Natural killer cell (primary cell): Measurements from ENCODE around the gene GPR157. TPM values are rescaled to one million over a fixed set of nuclear protein-coding genes. Genes with fewer than 3 reads are reported as not detected.

Source experiments
- ATAC-seq, 3 donors: fragments of 150-1000 bp in 2 of 3; fragments of 200-7000 bp in 1 of 3; cut with Tn5 transposase; 1 replicate in 1 of 3; 2 replicates in 2 of 3; pipeline ENCODE4 v1.10.0; 2021; ENCODE audit warnings: mild to moderate bottlenecking in 2 of 3, moderate library complexity in 2 of 3
- DNase-seq, 2 donors: peaks; one replicate each; pipeline versions ENCODE4 v3.0.0 to v3.0.0-alpha.2; 2013 to 2021; ENCODE audit warnings: mixed read lengths in 1 of 2
- H3K27ac ChIP-seq: one replicate; pipeline ENCODE4 v1.5.1; 2013; ENCODE audit warnings: mild to moderate bottlenecking, low read length
- H3K27me3 ChIP-seq: one replicate; pipeline ENCODE4 v1.6.1; 2013; ENCODE audit warnings: low read length; ENCODE audit not compliant: control insufficient read depth, insufficient read depth
- H3K36me3 ChIP-seq: one replicate; pipeline ENCODE4 v1.6.1; 2013; ENCODE audit warnings: low read length; ENCODE audit not compliant: control insufficient read depth, insufficient read depth
- H3K4me1 ChIP-seq: one replicate; pipeline ENCODE4 v1.6.1; 2013; ENCODE audit warnings: low read length; ENCODE audit not compliant: control insufficient read depth, insufficient read depth
- H3K4me3 ChIP-seq: one replicate; pipeline ENCODE4 v1.5.1; 2013; ENCODE audit warnings: low read length
- H3K9me3 ChIP-seq: one replicate; pipeline ENCODE4 v1.6.1; 2013; ENCODE audit warnings: low read length; ENCODE audit not compliant: control insufficient read depth, insufficient read depth
- H3K27ac Mint-ChIP-seq, 2 donors: one replicate each; pipeline ENCODE4 v1.8.0; 2022; ENCODE audit warnings: mild to moderate bottlenecking in 2 of 2, mixed read lengths in 2 of 2, moderate library complexity in 1 of 2
- H3K27me3 Mint-ChIP-seq, 2 donors: one replicate each; pipeline ENCODE4 v1.8.0; 2022; ENCODE audit warnings: low read depth in 2 of 2, mixed read lengths in 2 of 2
- H3K36me3 Mint-ChIP-seq: one replicate; pipeline ENCODE4 v1.8.0; 2022; ENCODE audit warnings: mixed read lengths
- H3K4me1 Mint-ChIP-seq, 2 donors: one replicate each; pipeline ENCODE4 v1.8.0; 2022; ENCODE audit warnings: mixed read lengths in 2 of 2
- H3K4me3 Mint-ChIP-seq: one replicate; pipeline ENCODE4 v1.8.0; 2022; ENCODE audit warnings: mild to moderate bottlenecking, moderate library complexity, mixed read lengths
- H3K9me3 Mint-ChIP-seq, 2 donors: one replicate each; pipeline ENCODE4 v1.8.0; 2022; ENCODE audit warnings: mixed read lengths in 2 of 2
- WGBS: methylation state at CpG from one replicate; pipeline ENCODE4 v1.1.7; 2013; ENCODE audit warnings: missing lambda C conversion rate; ENCODE audit not compliant: insufficient coverage; 5-methylcytosine and 5-hydroxymethylcytosine counted together
- intact Hi-C: fragments of 100-400 bp; cut with micrococcal nuclease; formaldehyde crosslinking; loops from one replicate; pipeline ENCODE4 v1.14.2; 2022
- total RNA-seq, 4 donors: library from RNA; stranded (reverse); fragments of 120-200 nt in 1 of 4; gene quantifications; one replicate each; pipeline versions ENCODE4 v1.2.3 to v1.2.4, GENCODE V29; 2013 to 2022
- TF ChIP-seq, protein P1 (sequence below): fragments of 200-600 bp; IDR thresholded peaks from one replicate; pipeline ENCODE4 v1.8.0; 2022; ENCODE audit warnings: antibody characterized with exemption

The GPR157 gene
- total RNA-seq, 3 donors from 2014 or later (not counting 1 experiment from before 2014, with no cell fraction given), result 1.00 to 1.2 (median 1.1) TPM

DNA sequence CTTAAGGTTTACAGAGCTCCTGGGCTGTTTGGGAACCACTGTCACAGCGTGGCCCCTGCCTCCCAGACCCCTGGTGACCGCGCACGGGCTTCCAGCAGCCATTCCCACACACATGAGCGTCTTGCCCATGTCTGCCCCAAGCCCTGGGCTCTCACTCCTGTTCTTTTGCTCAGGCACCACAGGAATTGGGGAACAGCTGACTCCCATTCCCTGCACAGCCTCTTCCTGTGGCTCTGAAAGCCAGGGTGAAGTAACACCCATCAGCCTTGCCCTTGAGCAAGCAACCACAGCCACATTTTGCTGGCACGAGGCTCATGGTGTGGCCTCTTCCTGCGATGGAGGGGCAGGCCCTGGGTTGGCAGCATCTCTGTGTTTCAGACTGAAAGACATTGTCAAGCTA lies 14.3 kb upstream of the GPR157 start:
- H3K36me3 ChIP-seq, result no peaks in the 10 kb centered on the region
- H3K36me3 Mint-ChIP-seq, result no peaks in the 10 kb centered on the region
- H3K27me3 Mint-ChIP-seq, result no peaks in the 10 kb centered on the region
- intact Hi-C loops, result no loop called here
- no peak overlapping the region for H3K27ac ChIP-seq
- H3K4me3 ChIP-seq, result no peak overlapping the region
- no peak for ATAC-seq
- WGBS, result 69% methylated on average over 7 of the region's 7 CpGs
- H3K9me3 ChIP-seq, result no peaks in the 10 kb centered on the region
- H3K4me1 Mint-ChIP-seq, result peaks cover 6 to 14% of the 10 kb centered on the region in 2 donors
- no peak for DNase-seq
- H3K4me3 Mint-ChIP-seq, result no peak overlapping the region
- H3K9me3 Mint-ChIP-seq, result no peaks in the 10 kb centered on the region
- TF ChIP-seq, protein P1, sequence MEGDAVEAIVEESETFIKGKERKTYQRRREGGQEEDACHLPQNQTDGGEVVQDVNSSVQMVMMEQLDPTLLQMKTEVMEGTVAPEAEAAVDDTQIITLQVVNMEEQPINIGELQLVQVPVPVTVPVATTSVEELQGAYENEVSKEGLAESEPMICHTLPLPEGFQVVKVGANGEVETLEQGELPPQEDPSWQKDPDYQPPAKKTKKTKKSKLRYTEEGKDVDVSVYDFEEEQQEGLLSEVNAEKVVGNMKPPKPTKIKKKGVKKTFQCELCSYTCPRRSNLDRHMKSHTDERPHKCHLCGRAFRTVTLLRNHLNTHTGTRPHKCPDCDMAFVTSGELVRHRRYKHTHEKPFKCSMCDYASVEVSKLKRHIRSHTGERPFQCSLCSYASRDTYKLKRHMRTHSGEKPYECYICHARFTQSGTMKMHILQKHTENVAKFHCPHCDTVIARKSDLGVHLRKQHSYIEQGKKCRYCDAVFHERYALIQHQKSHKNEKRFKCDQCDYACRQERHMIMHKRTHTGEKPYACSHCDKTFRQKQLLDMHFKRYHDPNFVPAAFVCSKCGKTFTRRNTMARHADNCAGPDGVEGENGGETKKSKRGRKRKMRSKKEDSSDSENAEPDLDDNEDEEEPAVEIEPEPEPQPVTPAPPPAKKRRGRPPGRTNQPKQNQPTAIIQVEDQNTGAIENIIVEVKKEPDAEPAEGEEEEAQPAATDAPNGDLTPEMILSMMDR, result no peak
- no peaks in the 10 kb centered on the region for H3K4me1 ChIP-seq
- no peak overlapping the region for H3K27ac Mint-ChIP-seq
- H3K27me3 ChIP-seq, result no peaks in the 10 kb centered on the region

DNA sequence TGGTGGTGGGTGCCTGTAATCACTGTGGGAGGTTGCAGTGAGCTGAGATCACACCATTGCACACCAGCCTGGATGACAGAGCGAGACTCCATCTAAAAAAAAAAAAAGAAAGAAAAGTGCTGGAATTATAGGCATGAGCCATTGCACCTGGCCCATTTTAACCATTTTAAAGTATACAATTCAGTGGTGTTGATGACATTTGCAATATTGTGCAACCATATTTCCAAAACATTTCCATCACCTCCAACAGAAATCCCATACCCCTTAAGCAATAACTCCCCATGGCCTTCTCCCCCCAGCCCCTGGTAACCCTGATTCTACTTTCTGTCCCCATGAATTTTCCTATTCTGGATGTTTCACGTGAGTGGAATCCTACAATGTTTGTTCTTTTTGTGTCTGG lies 11.0 kb upstream of the GPR157 start:
- Mint-ChIP-seq H3K27ac (no peak overlapping the region), H3K4me3 (no peak overlapping the region), H3K4me1 (peaks cover 6 to 14% of the 10 kb centered on the region in 2 donors), H3K27me3 (peaks cover 0 to 7% of the 10 kb centered on the region in 2 donors), H3K9me3 (no peaks in the 10 kb centered on the region), H3K36me3 (no peaks in the 10 kb centered on the region)
- H3K36me3 ChIP-seq, result no peaks in the 10 kb centered on the region
- no peak overlapping the region for H3K4me3 ChIP-seq
- H3K9me3 ChIP-seq, result no peaks in the 10 kb centered on the region
- no peaks in the 10 kb centered on the region for H3K27me3 ChIP-seq
- TF ChIP-seq, protein P1, result no peak
- no peaks in the 10 kb centered on the region for H3K4me1 ChIP-seq
- no peak for ATAC-seq
- 100% methylated on average over 2 of the region's 2 CpGs for WGBS
- DNase-seq, result no peak
- intact Hi-C loops, result no loop called here
- H3K27ac ChIP-seq, result no peak overlapping the region

DNA sequence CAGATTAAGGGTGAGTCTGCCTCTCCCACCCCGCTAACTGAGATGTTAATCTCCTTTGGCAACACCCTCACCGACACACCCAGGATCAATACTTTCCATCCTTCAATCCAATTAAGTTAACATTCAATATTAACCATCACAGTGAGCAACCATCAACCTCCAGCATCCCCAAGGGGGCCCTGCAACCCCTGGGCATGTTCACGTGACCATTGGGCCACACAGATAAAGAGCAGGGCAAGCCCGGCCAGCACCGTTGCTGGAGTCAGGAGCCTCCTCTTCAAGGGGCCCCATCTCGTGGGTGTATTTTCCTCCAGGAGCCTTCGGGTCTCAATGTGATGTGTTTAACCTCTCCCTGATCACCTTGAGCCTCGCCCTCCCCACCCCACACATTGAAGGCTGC lies 8.0 kb upstream of the GPR157 start:
- H3K4me3 Mint-ChIP-seq, result no peak overlapping the region
- Histone ChIP-seq H3K27ac (no peak overlapping the region), H3K36me3 (no peaks in the 10 kb centered on the region), H3K9me3 (no peaks in the 10 kb centered on the region), H3K27me3 (no peaks in the 10 kb centered on the region), H3K4me1 (no peaks in the 10 kb centered on the region), H3K4me3 (no peak overlapping the region)
- H3K27ac Mint-ChIP-seq, result no peak overlapping the region
- H3K9me3 Mint-ChIP-seq, result no peaks in the 10 kb centered on the region
- DNase-seq, result no peak
- WGBS, result 86% methylated on average over 8 of the region's 8 CpGs
- peaks cover under 1% of the 10 kb centered on the region in 2 donors for H3K4me1 Mint-ChIP-seq
- H3K27me3 Mint-ChIP-seq, result peaks cover 0 to 8% of the 10 kb centered on the region in 2 donors
- intact Hi-C loops, result no loop called here
- TF ChIP-seq, protein P1, result no peak
- no peaks in the 10 kb centered on the region for H3K36me3 Mint-ChIP-seq
- ATAC-seq, result no peak

DNA sequence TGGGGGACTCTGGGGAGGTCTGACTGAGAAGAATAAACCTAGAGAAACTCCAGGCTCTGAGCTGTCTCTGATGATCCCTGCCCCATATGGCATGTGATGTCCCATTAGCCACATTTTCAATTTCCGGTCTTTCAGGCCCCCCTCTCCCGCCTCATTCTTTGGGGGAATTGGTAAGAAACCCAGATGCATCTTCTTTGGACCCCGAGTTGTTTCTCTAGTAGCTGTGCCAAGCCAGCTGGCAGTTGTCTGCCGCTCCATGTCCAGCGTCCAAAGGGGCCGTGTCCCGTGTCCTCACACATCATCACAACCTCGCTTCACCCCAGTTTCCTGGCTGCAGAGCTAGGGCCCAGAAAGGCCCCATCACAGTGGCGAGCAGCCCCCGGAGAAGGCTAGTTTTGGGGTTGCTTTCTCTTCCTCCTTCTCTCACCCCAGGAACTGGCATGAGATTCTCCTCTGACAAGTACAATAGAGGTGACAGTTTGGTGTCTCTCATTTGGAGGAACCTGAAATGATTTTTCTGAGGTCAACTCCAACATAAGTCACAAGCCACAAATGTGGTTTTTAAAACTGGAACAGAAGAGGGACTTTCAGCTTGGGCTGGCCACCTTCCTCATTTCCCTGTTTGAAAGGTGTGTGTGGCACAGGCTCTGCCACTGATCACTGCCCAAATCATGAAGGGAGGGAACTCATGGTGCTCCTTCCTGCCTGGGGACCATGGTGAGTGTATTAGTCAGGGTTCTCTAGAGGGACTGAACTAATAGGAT lies 6.4 kb upstream of the GPR157 start:
- H3K9me3 ChIP-seq, result no peaks in the 10 kb centered on the region
- no peaks in the 10 kb centered on the region for H3K4me1 ChIP-seq
- no peak for DNase-seq
- 71% methylated on average over 9 of the region's 10 CpGs for WGBS
- Mint-ChIP-seq H3K4me3 (no peak overlapping the region), H3K4me1 (peaks cover 0 to 1% of the 10 kb centered on the region in 2 donors), H3K27ac (no peak overlapping the region), H3K36me3 (no peaks in the 10 kb centered on the region), H3K27me3 (peaks cover 0 to 8% of the 10 kb centered on the region in 2 donors), H3K9me3 (no peaks in the 10 kb centered on the region)
- H3K36me3 ChIP-seq, result no peaks in the 10 kb centered on the region
- TF ChIP-seq, protein P1, result no peak
- H3K4me3 ChIP-seq, result no peak overlapping the region
- intact Hi-C loops, result no loop called here
- H3K27ac ChIP-seq, result no peak overlapping the region
- H3K27me3 ChIP-seq, result no peaks in the 10 kb centered on the region
- ATAC-seq, result no peak
